NCI-H82 treated with DMSO at 0.1 percent for 48 hours (cell line): Measurements from ENCODE around the gene THEMIS2.
"Not testable (repeated sequence)": the region's sequence is repeated elsewhere in the genome, so short reads cannot be mapped to it uniquely, and the experiment has no call there.

Source experiments
- DNase-seq: peaks from one replicate; lab custom pipeline; 2025; ENCODE audit not compliant: unreplicated experiment; lab: John Stamatoyannopoulos, UW

The THEMIS2 gene

DNA sequence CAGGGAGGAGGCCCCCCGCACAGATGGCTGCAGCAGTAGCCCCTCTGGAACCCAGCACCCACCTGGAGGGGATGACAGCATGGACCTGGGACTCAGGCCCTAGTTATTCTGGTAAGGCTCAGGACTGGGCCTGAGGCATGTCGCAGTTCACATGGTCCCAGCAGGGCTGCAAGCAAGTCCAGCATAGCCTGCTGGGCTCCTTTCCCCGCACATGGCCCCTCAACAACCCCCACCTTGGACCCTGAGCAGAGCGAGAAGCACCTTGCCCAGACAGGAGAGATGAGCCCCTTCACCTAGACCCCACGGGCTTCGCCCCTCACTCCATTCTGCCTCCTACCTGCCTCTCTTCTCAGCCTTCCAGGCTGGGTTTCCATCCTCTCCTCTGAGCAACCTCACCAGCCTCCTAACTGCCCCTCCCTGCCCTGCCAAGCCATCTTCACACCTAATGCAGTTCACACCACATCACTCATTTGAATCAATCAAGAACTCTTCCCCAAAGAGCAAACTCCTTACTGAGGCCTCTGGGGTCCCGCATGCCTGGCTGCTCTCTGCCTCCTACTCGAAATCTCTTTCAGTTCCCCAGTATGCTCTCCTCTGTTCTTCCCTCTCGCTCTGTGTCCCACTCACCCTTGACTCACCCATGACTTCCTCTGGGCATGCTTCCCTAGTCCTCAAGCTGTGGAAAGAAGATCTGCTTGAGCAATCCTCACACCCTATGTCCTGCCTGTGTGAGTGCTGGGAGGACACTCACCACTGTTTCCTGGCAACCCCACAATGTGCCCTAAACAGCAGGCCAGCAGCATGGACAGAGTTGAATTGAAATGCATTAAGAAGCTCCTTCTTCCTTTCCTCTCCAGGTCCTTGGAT, 9.4 kb upstream of the THEMIS2 start:
- no peak for DNase-seq

DNA sequence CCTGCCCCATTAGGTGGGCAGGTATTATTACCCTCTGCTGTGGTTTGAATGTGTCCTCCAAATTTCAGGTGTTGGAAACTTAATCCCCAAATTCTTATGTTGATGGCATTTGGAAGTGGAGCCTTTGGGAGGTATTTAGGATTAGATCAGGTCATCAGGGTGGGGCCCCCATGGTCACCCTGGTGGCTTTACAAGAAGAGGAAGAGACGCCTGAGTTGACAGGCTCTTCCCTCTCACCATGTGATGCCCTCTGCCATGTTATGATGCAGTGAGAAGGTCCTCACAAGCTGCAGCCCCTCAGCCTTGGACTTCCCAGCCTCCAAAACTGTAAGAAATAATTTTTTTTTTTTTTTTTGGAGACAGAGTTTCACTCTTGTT, 8.8 kb upstream of the THEMIS2 start:
- DNase-seq, result no peak

DNA sequence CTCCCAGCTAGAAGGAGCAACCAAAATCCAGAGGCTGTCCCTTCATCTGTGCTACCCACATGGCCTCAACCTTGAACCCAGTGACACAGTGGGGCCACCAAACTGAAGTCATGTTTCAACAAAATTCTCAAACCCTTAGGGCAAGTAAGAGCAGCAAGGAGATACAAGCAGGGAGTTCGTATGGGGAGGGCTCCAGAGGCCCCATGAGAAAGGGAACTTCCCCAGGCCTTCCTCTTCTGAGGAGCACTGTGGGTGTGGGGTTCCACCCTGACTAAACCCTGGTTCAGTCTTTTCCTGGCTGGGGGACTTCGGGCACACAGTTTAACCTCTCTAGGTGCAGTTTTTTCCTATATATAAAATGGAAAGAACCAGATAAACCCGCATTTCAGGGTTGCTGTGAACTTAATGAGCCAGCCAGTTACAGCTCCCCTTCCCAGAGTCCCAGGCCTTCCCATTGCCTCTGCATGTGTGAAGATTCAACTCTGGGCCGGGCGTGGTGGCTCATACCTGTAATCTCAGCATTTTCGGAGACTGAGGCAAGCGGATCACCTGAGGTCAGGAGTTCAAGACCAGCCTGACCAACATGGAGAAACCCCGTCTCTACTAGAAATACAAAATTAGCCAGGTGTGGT, 8.0 kb upstream of the THEMIS2 start:
- no peak for DNase-seq

DNA sequence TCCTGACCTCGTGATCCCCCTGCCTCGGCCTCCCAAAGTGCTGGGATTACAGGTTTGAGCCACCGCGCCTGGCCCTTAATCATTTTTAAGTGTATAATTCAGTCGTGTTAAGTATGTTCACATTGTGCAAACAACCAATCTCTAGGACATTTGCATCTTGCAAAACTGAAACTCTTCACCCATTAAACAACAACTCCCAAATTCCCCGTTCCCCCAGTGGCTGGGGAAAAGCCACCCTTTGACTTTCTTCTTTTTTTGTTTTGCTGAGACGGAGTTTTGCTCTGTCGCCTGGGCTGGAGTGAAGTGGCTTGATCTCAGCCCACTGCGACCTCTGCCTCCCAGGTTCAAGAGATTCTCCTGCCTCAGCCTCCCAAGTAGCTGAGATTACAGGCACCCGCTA, 6.5 kb upstream of the THEMIS2 start:
- no peak for DNase-seq

DNA sequence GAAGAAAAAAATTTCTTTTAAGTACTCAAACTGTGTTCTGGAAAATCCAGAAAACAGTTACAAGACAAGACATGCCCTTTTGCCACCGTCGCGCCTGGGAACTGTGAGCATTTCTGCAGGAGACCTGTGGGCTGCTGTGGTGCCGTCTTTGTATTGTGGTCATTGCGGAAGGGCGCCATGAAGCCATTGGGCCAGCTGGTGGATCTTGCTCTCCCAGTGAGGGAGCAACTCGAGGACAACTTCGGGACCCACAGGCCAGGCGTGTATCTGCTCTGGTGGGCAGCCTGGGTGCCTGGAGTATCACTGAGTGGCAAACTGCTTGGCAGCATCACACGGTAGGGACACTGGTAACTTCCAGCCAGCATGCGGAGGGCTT, 3.8 kb upstream of the THEMIS2 start:
- no peak for DNase-seq

DNA sequence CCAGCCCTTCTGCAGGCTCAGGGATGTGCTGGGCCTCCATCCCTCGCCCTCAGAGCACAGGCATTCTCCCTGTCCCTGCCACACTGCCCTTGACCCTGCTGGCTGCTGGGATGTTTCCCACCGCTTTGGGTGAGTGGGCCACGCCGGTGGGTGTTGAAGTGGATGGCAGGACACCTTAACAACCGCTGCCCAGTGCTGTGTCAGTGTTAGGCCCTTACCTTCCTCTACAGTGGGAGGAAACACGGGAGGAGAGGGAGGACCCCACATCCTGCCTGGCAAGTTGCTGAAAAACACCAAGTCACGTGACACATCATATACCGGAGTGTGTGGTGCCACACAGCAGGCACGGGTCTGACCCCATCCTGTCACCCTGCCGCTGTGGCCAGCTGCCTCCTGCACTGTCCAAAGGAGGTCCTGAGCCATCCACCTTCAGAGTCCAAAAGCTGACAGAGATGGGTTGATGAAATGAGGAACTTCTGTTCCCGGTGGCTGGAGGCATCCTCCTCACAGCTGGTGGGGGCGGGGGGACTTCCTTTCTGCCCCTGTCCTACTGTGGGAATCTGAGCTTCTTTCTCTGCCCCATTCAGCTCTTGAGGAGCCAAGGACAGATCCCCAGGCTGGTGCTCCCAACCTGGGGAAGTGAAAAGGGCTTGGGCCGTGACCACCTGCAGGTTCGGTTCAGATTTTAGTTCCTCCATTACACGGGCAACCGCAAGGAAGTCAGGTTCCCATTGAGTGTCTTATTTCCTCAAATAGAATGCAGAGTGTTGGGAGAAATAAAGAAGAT, 3.2 kb upstream of the THEMIS2 start:
- DNase-seq, result no peak

DNA sequence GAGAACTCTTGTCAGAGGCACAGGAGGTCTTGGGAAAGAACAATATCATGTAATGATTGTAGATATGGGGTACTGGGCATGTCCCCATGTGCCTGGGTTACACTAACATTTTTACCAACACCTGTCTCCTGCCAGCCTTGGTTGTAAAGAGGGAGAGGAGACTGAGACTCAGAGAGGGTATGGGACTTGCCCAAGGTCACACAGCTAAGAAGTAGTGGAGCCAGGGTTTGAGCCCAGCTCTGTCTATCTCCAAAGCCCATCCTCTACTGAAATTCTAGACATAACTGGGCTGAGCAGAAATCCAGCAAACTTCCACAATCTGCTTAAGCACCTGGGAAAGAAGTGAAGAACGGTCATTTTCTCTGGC, 2.6 kb upstream of the THEMIS2 start:
- DNase-seq, result no peak

DNA sequence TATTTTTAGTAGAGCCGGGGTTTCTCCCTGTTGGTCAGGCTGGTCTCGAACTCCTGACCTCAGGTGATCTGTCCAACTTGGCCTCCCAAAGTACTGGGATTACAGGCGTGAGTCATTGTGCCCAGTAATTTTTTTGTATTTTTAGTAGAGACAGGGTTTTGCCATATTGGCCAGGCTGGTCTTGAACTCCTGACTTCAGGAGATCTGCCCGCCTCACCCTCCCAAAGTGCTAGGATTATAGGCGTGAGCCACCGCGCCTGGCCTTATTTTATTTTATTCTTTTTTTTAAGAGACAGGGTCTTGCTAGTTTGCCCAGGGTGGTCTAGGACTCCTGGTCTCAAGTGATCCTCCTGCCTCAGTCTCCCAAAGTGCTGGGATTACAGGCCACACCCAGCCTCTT, 1.3 kb upstream of the THEMIS2 start:
- not testable (repeated sequence) for DNase-seq

DNA sequence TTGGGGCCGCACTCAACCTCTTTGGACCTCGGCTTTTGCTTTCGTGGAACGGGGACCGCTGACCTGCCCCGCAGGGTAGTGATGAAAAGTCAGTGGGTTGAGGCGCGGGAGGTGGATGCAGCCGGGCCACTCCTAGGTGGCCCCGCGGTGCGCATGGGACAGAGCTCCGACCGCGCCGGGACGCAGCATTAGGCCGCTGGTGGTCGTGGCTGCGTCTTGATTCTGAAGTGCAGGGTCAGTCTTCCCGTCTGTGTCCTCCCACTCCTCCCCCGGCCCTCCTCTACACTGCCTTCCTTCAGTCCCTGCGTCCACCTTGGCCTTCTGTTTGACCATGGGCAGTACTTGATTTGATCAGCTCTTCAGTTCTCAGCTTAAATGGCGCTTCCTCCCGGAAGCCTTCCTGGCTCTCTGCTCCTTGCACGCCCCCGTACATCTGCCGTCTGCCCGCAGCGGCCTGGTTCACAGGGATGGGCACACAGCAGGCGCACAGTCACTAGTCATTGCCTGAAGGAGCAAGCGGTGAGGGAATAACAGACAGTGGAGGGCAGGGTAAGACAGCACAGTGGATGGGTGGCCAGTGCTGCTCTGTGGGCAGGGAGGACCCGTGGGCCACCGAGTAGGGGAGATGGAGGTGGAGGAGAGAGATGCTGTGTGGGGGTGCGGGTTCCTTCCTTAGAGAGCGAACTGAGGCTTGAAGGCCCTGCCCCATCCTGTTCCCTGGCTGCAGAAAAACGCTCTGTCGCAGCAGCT, 633 bp downstream of the THEMIS2 start:
- DNase-seq, result no peak

DNA sequence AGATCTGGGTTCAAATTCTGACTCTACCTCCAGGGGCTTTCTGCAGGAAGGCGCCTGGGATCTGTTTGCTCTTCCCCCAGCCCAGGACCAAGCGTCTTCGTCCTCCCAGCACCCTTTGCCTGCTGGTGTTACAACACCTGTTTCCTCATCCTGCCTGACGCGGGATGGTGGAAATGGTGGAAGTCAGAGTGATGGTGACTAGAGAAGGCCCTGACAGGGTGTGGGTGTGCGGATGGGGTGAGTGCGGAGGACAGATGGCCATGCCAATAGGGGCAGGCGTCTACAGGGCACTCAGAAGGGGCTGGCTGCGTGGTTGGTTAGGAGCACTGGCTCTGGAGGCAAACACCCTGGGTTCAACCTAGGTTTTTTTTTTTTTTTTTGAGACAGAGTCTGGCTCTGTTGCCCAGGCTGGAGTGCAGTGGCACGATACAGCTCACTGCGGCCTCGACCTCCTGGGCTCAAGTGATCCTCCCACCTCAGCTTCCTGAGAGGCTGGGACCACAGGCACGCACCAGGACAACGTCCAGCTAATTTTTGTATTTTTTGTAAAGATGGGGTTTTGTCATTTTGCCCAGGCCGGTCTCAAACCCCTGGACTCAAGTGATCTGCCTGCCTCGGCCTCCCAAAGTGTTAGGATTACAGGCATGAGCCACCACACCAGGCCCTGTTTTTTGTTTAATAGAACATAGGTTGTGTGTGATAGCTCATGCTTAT, 1.5 kb downstream of the THEMIS2 start:
- no peak for DNase-seq

DNA sequence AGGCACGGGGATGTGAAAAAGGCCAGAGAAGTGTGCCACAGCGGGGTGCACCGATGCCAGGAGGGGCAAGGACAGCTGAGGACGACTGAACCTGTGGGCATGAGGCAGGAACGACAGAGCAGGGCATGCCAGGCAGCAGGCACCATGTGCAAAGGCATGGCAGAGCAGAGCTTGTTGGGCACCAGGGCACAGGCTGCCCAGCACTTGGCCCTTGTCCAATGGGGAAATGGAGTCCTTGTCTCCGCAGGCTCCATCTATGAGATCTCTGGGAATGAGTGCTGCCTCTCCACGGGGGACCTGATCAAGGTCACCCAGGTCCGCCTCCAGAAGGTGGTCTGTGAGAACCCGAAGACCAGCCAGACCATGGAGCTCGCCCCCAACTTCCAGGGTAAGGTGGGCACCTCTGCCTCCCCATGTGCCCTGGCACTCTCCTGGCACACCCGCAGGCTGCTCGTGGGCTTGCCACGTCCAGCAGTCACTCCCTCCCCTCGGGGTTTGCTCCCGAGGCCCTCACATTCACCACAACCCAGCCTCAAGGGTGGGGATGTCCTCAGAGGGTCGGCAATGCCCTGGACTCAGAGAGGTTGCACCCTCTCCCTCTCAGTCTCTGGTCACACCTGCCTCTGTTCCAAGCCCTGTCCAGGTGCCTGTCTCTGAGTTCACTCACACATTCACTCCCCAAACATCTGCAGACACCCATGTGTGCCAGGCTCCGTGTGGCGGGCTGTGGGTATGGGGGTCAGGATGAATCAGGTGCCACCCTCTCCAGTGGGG, 4.2 kb downstream of the THEMIS2 start:
- no peak for DNase-seq

DNA sequence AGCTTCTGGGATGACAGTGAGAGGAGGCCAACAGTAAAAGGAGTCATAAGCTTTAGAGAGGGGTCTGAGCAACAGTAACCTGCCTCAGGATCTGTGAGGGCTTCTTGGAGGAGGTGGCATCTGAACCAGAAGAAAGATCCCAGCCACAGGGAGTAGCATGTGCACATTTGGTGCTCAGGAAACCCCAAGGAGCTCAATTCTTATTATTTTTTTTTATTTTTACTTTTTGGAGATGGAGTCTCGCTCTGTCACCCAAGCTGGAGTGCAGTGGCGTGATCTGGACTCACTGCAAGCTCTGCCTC, 4.7 kb downstream of the THEMIS2 start:
- no peak for DNase-seq

DNA sequence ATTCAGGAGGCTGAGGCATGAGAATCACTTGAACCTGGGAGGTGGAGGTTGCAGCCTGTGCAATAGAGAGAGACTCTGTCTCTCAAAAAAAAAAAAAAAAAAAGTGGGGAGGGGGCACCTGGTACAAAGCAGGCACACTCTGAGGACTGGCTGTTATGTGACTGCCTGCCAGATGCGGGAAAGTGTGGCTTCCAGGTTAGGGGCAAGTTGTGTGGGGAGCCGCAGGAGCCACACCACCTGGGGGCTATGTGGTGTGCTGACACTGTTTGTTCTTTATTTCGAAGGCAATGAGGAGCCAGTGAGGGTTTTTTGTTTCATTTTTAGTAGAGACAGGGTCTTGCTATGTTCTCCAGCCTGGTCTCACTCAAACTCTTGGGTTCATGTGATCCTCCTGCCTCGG, 5.7 kb downstream of the THEMIS2 start:
- no peak for DNase-seq

DNA sequence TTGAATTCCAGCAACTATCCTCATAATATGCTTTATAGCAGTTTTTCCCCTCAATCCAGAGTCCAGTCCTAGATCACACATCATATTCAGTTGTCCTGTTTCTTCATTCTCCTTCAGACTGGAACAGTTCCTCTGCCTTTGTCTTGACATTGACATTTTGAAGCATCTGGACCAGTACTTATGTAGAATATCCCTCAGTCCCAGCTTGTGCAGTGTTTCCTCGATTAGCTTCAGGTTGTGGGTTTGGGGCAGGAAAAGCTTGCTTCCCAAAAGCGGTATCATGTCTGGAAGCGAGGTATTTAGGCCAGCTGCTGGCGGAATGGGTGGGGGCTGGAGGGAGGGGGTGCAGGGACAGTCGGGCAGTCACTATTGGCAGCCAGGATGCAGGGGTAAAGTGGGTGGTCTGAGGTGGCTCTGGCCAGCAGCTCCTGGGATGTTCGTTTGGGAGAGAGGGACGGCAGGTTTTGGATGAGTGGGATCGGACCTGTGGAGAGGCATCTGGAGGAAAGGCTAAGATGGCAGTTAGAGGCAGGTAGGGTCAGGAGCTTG, 6.5 kb downstream of the THEMIS2 start:
- DNase-seq, result no peak

DNA sequence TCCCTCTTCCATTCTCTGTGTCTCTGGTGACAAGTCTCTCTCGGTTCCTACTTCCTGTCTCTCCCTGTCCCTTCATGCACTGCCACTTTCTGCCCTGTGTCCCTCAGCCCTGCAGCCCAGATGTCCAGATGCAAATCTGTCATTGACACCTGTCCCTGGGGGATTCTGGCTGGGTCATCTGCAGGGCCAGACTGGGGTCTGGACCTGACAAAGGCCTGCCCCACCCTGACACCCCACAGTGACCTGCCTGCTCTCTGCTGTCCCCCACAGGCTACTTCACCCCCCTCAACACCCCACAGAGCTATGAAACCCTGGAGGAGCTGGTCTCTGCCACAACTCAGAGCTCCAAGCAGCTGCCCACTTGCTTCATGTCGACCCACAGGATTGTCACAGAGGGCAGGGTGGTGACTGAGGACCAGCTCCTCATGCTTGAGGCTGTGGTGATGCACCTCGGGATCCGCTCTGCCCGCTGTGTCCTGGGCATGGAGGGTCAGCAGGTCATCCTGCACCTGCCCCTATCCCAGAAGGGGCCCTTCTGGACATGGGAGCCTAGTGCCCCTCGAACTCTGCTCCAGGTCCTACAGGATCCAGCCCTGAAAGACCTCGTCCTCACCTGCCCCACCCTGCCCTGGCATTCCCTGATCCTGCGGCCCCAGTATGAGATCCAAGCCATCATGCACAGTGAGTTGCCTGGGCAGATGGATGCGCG, 7.2 kb downstream of the THEMIS2 start:
- no peak for DNase-seq

DNA sequence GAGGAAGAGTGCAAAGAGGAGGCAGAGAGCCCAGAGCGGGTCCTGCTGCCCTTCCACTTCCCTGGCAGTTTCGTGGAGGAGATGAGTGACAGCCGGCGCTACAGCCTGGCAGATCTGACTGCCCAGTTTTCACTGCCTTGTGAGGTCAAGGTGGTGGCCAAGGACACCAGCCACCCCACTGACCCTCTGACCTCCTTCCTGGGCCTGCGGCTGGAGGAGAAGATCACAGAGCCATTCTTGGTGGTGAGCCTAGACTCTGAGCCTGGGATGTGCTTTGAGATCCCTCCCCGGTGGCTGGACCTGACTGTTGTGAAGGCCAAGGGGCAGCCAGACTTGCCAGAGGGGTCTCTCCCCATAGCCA, 10.2 kb downstream of the THEMIS2 start:
- DNase-seq, result no peak

DNA sequence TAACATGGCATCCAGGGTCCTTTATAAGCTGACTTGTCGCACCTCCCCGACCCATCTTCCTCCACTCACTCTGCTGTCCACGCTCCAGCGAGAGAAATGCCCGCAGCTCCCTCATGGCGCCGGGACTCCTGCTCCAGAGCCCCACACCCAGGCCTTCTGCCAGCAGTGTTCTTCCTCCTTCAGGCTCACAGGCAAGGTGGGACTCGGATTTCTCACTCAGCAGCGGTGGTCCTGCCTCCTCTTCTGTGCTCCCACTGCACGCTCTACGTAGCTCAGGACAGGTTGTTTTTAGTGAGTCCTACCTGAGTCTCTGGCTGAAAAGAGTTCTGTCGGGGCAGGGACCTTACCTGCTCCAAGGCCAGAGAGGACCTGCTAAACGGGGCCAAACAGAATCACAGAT, 11.2 kb downstream of the THEMIS2 start:
- no peak for DNase-seq

DNA sequence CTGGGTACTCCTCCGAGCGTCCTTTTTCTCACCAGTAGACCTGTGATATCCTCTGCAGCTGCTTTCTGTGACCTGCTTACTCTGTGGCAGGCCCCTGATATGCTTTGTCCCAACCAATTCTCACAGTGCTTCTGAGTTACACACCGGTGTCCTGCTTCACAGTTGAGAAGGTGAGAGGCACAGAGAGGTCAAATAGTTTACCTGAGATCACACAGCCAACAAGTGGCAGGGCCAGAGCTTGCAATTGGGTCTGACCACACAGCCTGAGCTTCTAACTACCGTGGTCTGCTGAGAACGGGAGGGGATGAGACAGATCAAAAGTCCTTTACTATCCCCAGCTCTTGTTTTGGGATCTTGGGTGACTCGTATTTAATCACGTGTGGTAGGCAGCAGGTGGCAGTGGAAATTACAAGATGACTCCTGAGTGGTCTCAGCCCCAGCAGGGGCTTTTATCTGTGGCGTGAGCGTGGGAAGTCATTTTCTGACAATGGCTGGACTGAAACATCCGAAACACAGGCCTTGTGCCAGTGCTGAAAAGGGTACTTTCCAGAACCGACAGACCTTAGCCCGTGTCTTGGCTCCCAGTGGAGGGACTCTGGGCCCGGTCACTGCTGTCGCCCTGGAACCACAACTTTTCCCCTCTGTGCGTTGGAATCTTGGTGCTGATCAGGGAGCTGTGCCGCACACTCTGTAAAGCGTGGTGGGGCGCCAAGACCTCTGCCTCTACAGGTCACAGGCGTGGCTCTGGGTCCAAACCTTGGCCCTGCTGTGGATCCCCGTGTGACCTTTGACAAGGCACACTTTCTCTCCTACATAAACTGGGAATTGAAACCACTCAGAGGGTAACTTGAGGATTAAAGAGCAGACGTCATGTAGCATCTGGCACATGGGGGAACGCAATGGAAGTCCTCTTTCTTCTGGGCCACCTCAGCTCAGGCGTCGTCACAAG, 11.9 kb downstream of the THEMIS2 start:
- no peak for DNase-seq
